ENCODE measurements around the gene PCP2. TPM values are rescaled to one million over a fixed set of nuclear protein-coding genes. Genes with fewer than 3 reads are reported as not detected.

Gene PCP2
- total RNA-seq, 1 experiment from 2014 or later: not detected

GRCh38 chr19:7655581-7655980 is 22.1 kb upstream of the PCP2 start:
- H3K27me3 Mint-ChIP-seq (ENCODE audit: low read depth): peaks cover 90% of the 10 kb centered on the region

More at GRCh38 chr19:7655581-7655980, 22.1 kb upstream of the PCP2 start:
- no peaks in the 10 kb centered on the region for H3K36me3 Mint-ChIP-seq (ENCODE audit: insufficient read depth in 1 of 3, low read depth in 3 of 3)
- no peak overlapping the region for H3K18ac ChIP-seq (ENCODE audit: insufficient read length, low read depth, low read length)
- no peak overlapping the region for H3K14ac ChIP-seq (ENCODE audit: insufficient read depth, low read length)
- TF ChIP-seq CTCF (conservative IDR thresholded peaks at IDR 0.05): no peak
- H3K56ac ChIP-seq (ENCODE audit: insufficient read length, low read depth, low read length): no peak overlapping the region
- H2BK5ac ChIP-seq (ENCODE audit: insufficient read length, low read length): no peak overlapping the region
- H3K4me3 Mint-ChIP-seq: no peak overlapping the region
- no peak overlapping the region for H4K5ac ChIP-seq (ENCODE audit: insufficient read length, low read depth, low read length)
- no peak overlapping the region for H3K4ac ChIP-seq (ENCODE audit: low read depth, low read length)
- no peak overlapping the region for H3K4me2 ChIP-seq (ENCODE audit: insufficient read depth, insufficient read length, low read length)
- no peaks in the 10 kb centered on the region for H3K23me2 ChIP-seq (ENCODE audit: insufficient read length, low read depth, low read length, poor library complexity, severe bottlenecking)
- no peaks in the 10 kb centered on the region for H3K79me2 ChIP-seq (ENCODE audit: insufficient read depth, low read length)
- H4K91ac ChIP-seq (ENCODE audit: insufficient read length, low read depth, low read length): no peak overlapping the region
- no peak overlapping the region for H2BK12ac ChIP-seq (ENCODE audit: insufficient read length, low read depth, low read length)
- H3K27me3 ChIP-seq (ENCODE audit: insufficient read depth, low read length): peaks cover 4% of the 10 kb centered on the region; the same call in 1 of the 2 replicates
- no peaks in the 10 kb centered on the region for H3K9me3 ChIP-seq (ENCODE audit: control insufficient read depth, low read depth, low read length)
- no peak for DNase-seq
- H2BK20ac ChIP-seq (ENCODE audit: low read depth, low read length, poor library complexity, severe bottlenecking): no peak overlapping the region
- H4K8ac ChIP-seq (replicated peaks; ENCODE audit: insufficient read length, low read depth, low read length): no peak overlapping the region
- H3K4me1 ChIP-seq (ENCODE audit: insufficient read depth, low read length): no peaks in the 10 kb centered on the region
- no peak overlapping the region for H2AFZ ChIP-seq (ENCODE audit: low read length)
- H3K4me1 Mint-ChIP-seq: peaks cover 3 to 6% of the 10 kb centered on the region in 2 experiments
- no peak overlapping the region for H2BK15ac ChIP-seq (ENCODE audit: low read depth, low read length)
- no peaks in the 10 kb centered on the region for H3K79me1 ChIP-seq (ENCODE audit: insufficient read depth, low read depth, low read length, poor library complexity, severe bottlenecking)
- no peaks in the 10 kb centered on the region for H4K20me1 ChIP-seq (ENCODE audit: control insufficient read depth, insufficient read depth, insufficient read length)
- no peak overlapping the region for H3K27ac Mint-ChIP-seq
- no peak overlapping the region for H3K23ac ChIP-seq (ENCODE audit: insufficient read length, low read depth, low read length)
- no CpG with 5 or more reads among the region's 8 CpGs for WGBS (ENCODE audit: extremely low coverage, insufficient read length, low lambda C conversion rate)
- peaks cover 0 to 3% of the 10 kb centered on the region in 2 experiments; a peak in 2 of 5 replicates for H3K9me3 Mint-ChIP-seq
- H3K27ac ChIP-seq (ENCODE audit: insufficient read length, low read depth, low read length): no peak overlapping the region
- H3K9ac ChIP-seq (ENCODE audit: extremely low read depth, insufficient read length, low read length): no peak overlapping the region
- no peak overlapping the region for H2AK5ac ChIP-seq (ENCODE audit: insufficient read length, low read length)
- H3T11ph ChIP-seq (ENCODE audit: low read length): no peak overlapping the region
- H2BK120ac ChIP-seq (ENCODE audit: low read depth, low read length, poor library complexity, severe bottlenecking): no peak overlapping the region
